Stomach (tissue), 4 donors: Measurements from ENCODE around the gene SAP25.

ENCODE experiments used
- POLR2A ChIP-seq, 4 donors: fragments of 450-650 bp; IDR thresholded peaks; one replicate each; pipeline ENCODE4 v1.6.1; 2016; ENCODE audit warnings: antibody characterized with exemption in 4 of 4, control low read depth in 2 of 4, mild to moderate bottlenecking in 1 of 4, moderate library complexity in 1 of 4
- POLR2AphosphoS5 ChIP-seq, 3 donors: sonication (generic); formaldehyde crosslinking; IDR thresholded peaks; one replicate each; pipeline ENCODE4 v1.6.1; 2016; ENCODE audit warnings: antibody characterized with exemption in 3 of 3
- TF ChIP-seq, protein P1 (sequence below), 7 experiments: fragments of 450-650 bp in 4 of 7; fragments of 200-600 bp in 3 of 7; sonication (generic) in 3 of 7; IDR thresholded peaks; one replicate each; pipeline ENCODE4 v1.5.1; 2016 to 2019; ENCODE audit warnings: antibody characterized with exemption in 7 of 7, control low read depth in 2 of 7, mild to moderate bottlenecking in 1 of 7

DNA sequence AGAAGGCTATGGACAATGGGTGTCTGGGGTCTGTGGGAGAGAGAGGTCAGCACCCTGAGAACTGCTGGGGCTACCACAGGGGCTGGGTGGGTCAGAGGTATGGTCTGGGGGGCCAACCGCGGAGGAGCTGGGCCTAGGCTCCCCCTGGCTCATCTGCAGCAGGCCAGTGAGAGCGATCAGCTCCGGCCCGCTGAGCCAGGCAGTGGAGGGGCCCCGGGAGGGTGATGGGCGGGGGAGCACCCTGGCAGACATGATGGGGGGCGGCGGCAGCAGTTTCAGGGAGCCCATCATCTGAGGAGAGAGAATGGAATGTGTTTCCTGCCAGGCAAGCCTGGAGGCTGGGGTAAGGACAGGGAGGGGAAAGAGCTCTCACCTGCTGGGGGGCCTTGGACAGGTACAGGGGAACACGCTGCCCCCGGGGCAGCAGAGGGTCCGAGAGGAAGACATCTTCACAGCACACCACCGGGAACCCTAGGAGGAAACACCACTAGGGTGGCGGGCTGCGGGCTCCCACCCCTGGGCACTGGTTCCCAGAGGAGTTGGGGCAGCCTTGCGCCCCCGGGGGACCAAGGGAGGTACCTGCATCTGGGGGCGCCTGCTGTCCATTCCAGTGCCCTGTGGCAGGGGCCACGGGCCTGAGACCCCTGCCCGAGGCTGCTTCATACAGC is 1.3 kb downstream of the SAP25 start:
- TF ChIP-seq POLR2A (IDR thresholded peaks at IDR 0.05) (no peak), POLR2AphosphoS5 (IDR thresholded peaks at IDR 0.05) (no peak)
- TF ChIP-seq, protein P1, sequence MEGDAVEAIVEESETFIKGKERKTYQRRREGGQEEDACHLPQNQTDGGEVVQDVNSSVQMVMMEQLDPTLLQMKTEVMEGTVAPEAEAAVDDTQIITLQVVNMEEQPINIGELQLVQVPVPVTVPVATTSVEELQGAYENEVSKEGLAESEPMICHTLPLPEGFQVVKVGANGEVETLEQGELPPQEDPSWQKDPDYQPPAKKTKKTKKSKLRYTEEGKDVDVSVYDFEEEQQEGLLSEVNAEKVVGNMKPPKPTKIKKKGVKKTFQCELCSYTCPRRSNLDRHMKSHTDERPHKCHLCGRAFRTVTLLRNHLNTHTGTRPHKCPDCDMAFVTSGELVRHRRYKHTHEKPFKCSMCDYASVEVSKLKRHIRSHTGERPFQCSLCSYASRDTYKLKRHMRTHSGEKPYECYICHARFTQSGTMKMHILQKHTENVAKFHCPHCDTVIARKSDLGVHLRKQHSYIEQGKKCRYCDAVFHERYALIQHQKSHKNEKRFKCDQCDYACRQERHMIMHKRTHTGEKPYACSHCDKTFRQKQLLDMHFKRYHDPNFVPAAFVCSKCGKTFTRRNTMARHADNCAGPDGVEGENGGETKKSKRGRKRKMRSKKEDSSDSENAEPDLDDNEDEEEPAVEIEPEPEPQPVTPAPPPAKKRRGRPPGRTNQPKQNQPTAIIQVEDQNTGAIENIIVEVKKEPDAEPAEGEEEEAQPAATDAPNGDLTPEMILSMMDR (IDR thresholded peaks at IDR 0.05) = no peak
